ENCODE results near the gene MSL2.
"Not testable (repeated sequence)": the region's sequence is repeated elsewhere in the genome, so short reads cannot be mapped to it uniquely, and the experiment has no call there.

MSL2 gene

DNA sequence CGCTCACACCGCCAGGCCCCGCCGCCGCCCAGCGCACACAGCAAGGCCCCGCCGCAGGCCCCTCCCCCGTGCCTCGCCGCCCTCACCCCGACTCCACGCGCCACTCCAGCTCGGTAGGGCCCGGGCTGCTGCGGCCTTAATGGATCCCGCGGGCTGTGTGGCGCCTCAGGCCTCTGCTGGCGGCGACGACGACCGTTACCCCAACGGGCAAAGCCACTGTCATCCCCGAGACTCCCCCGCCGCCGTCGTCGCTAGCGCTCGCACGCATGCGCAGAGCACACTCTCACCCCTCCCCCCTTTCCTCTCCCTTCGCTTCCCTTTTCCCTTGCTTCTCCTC lies at the start of gene MSL2:
MSL2 (minus strand) TSS at position 272 of the 337 bp plus-strand sequence. CDS start 1,222 bp downstream, outside the sequence.
- peak in 1 of 2 donors; percentile 64 for DNase-seq (ENCODE audit: low read depth in 2 of 2)

DNA sequence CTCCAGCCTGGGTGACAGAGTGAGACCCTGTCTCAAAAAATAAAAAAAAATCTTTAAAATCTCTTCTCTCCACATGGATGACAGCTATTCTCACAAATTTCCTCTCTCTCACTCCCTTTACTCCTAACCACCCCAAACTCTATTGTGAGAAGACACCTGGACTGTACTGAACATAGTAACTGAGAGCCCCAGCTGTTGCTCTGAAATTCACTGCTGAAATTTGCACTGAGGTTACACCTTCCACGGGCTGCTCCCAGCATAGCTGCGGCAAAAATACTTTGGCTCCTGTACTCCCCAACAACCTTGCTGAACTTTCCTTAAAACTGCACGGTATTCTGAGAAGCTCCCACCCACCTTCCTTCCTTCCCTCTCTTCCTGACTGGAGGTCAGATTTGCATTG lies 49.6 kb upstream of the MSL2 start:
- DNase-seq (ENCODE audit: low read depth in 2 of 2): no peak

- DNase-seq (ENCODE audit: low read depth in 2 of 2): no peak
These were observed 43.0 kb upstream of the MSL2 start for GRCh38 chr3:136239094-136239493.

DNA sequence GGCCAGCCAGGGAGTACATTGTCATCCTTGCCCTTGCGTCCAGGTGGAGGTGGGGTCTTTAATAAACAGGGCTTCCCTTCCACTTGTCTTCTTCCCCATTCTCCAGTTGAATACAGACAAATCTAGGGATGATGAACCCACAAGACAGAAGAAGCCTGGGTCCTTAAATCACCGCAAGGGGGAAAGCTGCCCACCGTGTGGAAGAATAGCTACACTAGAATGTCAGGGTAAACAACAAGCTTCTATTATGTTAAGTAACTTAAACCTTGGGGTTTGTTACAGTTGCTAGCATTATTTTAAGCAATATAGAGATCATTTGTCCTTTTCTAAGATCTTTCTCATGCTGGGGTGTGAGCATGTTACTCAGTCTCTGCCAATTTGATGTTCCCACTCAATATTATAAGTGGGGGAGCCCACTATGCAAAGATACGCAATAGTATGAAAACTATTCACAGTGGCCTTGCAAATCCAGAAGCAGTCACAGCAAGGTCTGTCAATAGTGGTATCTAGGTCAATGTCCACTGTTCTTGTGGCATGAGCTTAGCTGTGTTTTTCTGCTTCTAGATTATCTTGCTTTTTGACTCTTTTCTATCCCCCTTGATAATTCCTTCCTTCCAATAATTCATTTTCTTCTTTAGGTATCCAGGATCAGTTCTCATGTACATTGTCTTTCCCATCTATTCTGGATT lies 42.0 kb upstream of the MSL2 start:
- DNase-seq (ENCODE audit: low read depth in 2 of 2): no peak

GRCh38 chr3:136237103-136237502 lies 41.0 kb upstream of the MSL2 start:
- no peak for DNase-seq (ENCODE audit: low read depth in 2 of 2)

GRCh38 chr3:136236109-136236508 lies 40.0 kb upstream of the MSL2 start:
- DNase-seq (ENCODE audit: low read depth in 2 of 2): no peak

DNA sequence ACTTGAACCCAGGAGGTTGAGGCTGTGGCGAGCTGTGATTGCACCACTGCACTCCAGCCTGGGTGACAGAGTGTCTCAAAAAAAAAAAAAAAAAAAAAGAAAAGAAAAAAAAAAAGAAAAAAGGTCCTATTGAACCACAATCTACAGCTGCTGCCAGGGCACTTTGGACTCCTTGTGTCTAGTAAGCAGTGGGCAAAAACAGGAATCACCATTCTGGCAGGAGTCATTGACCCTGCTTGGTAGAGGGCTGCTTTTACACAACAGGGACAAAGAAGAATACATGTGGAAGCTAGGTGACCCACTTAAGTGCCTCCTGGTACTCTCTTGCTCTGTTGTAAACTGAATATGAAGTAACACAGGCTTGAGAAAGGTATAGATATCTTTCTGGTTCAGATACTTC lies 39.4 kb upstream of the MSL2 start:
- no peak for DNase-seq (ENCODE audit: low read depth in 2 of 2)

- DNase-seq (ENCODE audit: low read depth in 2 of 2): no peak
These were observed 36.3 kb upstream of the MSL2 start for GRCh38 chr3:136232413-136232812.

DNA sequence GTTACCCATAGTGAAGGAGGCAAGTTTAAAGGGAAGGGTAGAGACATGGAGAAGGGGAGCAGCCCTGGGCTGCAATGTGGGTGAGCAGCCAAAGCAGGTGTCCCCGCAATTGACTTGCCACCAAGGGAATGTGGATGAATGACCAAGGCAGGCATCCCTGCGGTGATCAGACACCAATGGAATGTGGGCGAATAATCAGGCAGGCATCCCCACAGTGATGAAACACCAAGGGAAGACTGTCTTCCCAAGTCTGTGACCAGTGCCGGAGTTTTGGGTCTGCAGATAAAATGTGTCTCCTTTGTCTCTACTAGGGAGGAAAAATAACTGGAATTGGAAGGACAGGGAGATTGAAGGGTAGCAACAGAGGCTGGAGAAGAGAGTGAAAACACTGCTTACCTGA lies 26.6 kb upstream of the MSL2 start:
- not testable (repeated sequence) for DNase-seq (ENCODE audit: low read depth in 2 of 2)

DNA sequence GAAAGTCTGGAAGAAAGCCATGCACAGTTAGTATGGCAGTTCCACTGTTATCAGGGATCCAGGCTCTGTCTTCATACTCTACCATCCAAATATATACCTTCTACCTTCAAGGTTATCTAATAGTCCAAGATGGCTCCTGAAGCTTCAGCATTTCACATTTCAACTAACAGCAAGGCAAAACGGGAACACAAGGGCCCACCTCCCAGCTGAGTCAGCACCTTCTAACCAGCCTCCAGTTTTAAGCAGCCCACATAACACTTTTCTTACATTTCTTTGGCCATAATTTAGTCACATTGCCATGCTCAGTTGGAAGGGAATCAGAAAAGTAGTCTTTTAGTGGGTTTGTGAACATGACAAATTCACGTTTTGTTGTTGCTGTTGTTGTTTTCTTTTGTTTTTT lies 15.4 kb upstream of the MSL2 start:
- DNase-seq (ENCODE audit: low read depth in 2 of 2): no peak

DNA sequence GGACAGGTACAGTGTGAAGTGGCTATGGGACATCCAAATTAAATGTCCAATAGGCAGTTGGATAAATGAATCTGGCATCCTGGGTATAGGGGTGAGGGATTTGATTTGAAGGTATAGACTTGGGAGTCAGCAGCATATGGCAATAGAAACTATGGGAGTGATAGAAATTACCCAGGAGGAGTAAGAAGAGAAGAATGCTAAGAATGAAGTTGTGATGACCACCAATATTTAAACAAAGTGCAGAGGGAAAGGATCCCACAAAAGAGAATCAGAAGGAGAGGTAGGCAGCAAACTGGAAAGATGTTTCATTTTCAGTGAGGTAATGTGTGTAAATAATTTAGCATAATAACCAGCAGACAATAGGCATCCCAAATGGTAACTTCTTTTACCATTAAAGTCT lies 13.8 kb upstream of the MSL2 start:
- DNase-seq (ENCODE audit: low read depth in 2 of 2): no peak

DNA sequence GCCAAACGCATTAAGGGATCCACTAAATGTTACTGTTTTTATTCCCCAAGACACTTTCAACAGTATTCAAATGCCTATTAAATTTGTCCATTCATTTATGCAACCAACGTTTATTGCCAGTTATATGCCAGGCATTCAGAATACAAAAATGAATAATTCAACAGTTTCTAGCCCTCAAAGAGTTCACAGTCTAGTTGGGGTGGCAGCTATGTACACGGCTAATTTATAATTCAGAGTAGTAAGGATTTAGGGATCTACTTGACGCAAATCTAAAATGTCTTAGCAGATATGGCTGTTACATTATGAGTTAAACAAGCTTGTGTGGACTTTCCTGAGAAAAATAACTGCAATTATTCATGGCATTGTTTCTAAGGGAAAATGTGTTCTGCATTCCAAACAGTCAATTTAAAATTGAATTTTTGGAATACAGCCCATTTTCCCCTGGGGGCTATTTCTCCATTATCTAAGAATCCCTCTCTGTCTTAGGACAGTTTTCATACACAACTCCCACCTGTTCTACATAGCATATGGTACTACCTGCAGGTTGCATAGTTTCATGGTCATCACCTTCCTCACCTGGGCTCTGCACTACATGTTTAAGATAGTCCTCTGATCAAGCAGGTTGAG lies 11.5 kb upstream of the MSL2 start:
- DNase-seq (ENCODE audit: low read depth in 2 of 2): no peak

GRCh38 chr3:136199219-136199618 lies 3.1 kb upstream of the MSL2 start:
- not testable (repeated sequence) for DNase-seq (ENCODE audit: low read depth in 2 of 2)

- DNase-seq (ENCODE audit: low read depth in 2 of 2): not testable (repeated sequence)
These were observed 2.4 kb upstream of the MSL2 start for GRCh38 chr3:136198462-136199078.

GRCh38 chr3:136197159-136197793 lies 1.1 kb upstream of the MSL2 start:
- no peak for DNase-seq (ENCODE audit: low read depth in 2 of 2)

- DNase-seq (ENCODE audit: low read depth in 2 of 2): peak; percentile 99 to 100
These were observed 445 bp upstream of the MSL2 start for GRCh38 chr3:136196401-136197158.

GRCh38 chr3:136195258-136196063 lies 674 bp downstream of the MSL2 start:
- no peak for DNase-seq (ENCODE audit: low read depth in 2 of 2)

DNA sequence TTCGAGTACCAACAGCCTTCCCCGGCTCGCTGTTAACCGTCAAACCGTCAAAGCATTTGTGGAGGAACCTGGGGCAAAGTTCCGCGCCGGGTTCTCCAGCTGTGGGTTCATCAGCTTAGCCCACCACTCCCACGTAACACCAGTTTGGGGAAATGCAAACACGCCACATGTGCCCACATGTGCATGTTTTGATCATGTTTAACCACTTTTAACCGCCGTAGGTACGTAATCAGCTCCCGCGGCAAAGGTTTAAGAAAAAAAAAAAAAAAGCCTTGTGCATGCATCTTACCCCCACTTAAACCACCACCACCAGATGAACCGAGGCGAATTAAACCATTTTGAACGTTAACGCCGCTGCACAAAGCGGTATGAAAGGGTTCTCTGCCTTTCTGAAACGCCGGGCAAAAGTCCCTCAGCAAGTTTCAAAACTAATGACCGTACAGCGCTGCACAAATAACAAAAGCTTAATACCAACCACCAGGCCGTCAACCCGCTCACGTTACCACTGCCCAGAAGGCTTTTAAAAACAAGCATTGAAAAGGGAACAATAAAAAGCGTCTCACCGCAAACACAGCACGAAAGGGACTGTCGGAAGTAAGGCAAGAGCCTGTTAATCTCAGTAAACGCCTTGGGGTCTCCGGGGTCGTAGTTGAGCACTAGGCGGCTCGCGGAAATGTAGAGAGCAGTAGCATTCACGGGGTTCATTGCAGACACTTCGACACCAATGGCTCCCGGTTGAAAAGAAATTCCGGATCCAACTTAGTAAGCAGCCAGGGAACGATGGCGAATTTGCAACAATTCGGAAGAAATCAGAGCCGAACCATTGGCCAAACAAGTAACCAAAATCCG lies 1.5 kb downstream of the MSL2 start:
- peak; percentile 42 to 51 for DNase-seq (ENCODE audit: low read depth in 2 of 2)

DNA sequence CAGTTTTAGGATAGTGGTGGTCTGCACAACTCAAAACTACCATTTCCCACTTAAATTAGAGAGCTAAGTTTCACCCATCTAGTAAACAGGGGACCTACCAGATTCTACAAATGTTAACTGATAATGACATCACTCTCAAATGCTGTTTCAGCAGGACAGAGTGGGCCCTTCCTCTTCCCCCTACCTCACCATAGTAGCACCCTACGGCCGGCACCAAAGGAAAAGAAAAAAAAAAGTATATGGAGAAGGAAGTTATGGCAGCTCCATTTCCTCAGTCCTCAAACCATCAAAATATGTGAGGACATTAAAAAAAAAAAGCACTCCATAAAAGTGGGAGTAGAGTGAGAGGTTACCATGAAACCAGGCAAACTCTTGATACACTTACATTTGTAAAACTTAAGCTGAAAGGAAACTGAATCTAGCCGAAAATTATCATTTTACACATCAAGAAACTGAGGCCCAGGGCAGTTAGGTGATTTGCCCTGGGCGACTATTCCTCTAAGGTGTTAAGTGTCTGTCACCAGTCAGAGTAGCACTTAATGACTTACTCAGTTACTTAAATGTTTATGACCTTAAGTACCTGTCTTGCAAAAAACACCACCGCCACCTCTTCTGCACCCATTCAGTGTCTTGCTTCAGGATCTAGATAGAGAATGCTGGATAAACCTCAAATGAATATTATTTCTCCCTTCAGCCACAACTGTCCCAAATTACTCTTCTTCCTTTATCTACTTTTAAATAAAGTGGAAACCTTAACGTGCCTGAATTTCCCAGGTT lies 2.7 kb downstream of the MSL2 start:
- DNase-seq (ENCODE audit: low read depth in 2 of 2): no peak

Data from stimulated activated CD4-positive, alpha-beta T cell treated with anti-CD3 and anti-CD28 coated beads, Interleukin-1b, Interleukin-23, amount 100 ng/mL, for 4 hours (primary cell).